ENCODE results near the gene CUL4A.
"Not testable (repeated sequence)": the region's sequence is repeated elsewhere in the genome, so short reads cannot be mapped to it uniquely, and the experiment has no call there.

CUL4A gene

GRCh38 chr13:113209336-113209758 lies at the start of gene CUL4A:
CUL4A (plus strand) TSS chr13:113209613; CDS start chr13:113209628, 15 bp downstream.
- Histone ChIP-seq H3K4me3 (ENCODE audit: insufficient read length, low read depth) (peak within 1 kb of the TSS; percentile 97), H3K4me1 (ENCODE audit: insufficient read depth, insufficient read length) (no peaks in the 10 kb centered on the region), H3K9me3 (ENCODE audit: insufficient read depth, low read length) (no peaks in the 10 kb centered on the region), H3K36me3 (ENCODE audit: insufficient read depth, insufficient read length, low read length) (peaks cover 48% of the 10 kb centered on the region), H3K27me3 (ENCODE audit: insufficient read depth, insufficient read length) (no peaks in the 10 kb centered on the region), H3K9ac (ENCODE audit: insufficient read length, low read depth) (peak within 1 kb of the TSS; percentile 98)
- TF ChIP-seq SUZ12 (IDR thresholded peaks at IDR 0.05; ENCODE audit: extremely low read depth, insufficient read depth, insufficient read length), result no peak
- no peak for TF ChIP-seq ZNF274 (IDR thresholded peaks at IDR 0.05; ENCODE audit: low read depth, low read length)
- no peak for TF ChIP-seq YY1 (IDR thresholded peaks at IDR 0.05; ENCODE audit: insufficient read depth, insufficient read length)
- peak; percentile 56 for DNase-seq (ENCODE audit: low read depth, low spot score)

DNA sequence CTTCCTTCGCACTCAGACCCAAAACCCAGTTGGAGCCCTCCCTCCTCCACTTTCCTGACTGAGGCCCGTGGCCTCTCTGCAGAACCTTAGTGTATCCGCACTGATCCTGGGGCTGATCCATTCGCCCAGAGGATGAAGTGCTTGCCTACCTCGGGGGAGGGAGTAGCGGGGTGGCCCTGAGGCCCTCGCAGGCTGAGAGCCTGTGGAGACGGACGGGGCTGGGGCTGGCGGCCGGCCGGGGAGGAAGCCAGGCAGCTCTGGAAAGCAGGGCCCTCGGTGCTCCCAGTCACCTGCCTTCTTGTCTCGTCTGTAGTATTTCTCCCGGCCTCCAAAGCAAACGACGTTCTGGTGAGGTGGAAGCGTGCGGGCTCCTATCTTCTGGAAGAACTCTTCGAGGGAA lies 49.7 kb upstream of the CUL4A start:
- H3K4me3 ChIP-seq (ENCODE audit: insufficient read length, low read depth), result no peak overlapping the region
- H3K9ac ChIP-seq (ENCODE audit: insufficient read length, low read depth), result no peak overlapping the region
- H3K4me1 ChIP-seq (ENCODE audit: insufficient read depth, insufficient read length), result peaks cover 5% of the 10 kb centered on the region
- peaks cover 2% of the 10 kb centered on the region for H3K36me3 ChIP-seq (ENCODE audit: insufficient read depth, insufficient read length, low read length)
- no peak for DNase-seq (ENCODE audit: low read depth, low spot score)
- TF ChIP-seq YY1 (IDR thresholded peaks at IDR 0.05; ENCODE audit: insufficient read depth, insufficient read length) (no peak), ZNF274 (IDR thresholded peaks at IDR 0.05; ENCODE audit: low read depth, low read length) (no peak), SUZ12 (IDR thresholded peaks at IDR 0.05; ENCODE audit: extremely low read depth, insufficient read depth, insufficient read length) (no peak)
- peaks cover 17% of the 10 kb centered on the region for H3K27me3 ChIP-seq (ENCODE audit: insufficient read depth, insufficient read length)
- H3K9me3 ChIP-seq (ENCODE audit: insufficient read depth, low read length), result no peaks in the 10 kb centered on the region

DNA sequence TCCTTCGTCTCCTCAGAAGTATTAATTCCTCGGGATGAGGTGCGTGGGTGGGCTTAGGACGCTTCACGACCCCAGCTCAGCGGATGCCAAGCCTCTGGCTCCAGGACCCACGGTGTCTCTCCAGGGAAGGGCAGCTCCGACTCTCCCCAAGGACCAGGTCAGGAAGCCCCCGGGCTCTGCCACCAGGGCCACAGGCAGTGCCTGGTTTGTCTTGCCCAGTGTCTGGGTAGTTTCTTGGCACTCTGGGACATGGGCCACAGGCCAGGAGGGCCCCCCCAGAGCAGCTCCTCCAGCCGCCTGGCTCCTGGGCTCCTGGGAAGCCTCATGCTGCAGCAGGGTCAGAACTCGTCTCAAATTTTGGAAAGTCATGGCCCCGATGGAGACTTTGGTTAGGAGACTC lies 48.4 kb upstream of the CUL4A start:
- no peak overlapping the region for H3K4me3 ChIP-seq (ENCODE audit: insufficient read length, low read depth)
- H3K4me1 ChIP-seq (ENCODE audit: insufficient read depth, insufficient read length), result peaks cover 5% of the 10 kb centered on the region
- H3K36me3 ChIP-seq (ENCODE audit: insufficient read depth, insufficient read length, low read length), result peaks cover 6% of the 10 kb centered on the region
- no peak for TF ChIP-seq SUZ12 (IDR thresholded peaks at IDR 0.05; ENCODE audit: extremely low read depth, insufficient read depth, insufficient read length)
- no peak for TF ChIP-seq ZNF274 (IDR thresholded peaks at IDR 0.05; ENCODE audit: low read depth, low read length)
- TF ChIP-seq YY1 (IDR thresholded peaks at IDR 0.05; ENCODE audit: insufficient read depth, insufficient read length), result no peak
- H3K27me3 ChIP-seq (ENCODE audit: insufficient read depth, insufficient read length), result peaks cover 17% of the 10 kb centered on the region
- no peaks in the 10 kb centered on the region for H3K9me3 ChIP-seq (ENCODE audit: insufficient read depth, low read length)
- no peak overlapping the region for H3K9ac ChIP-seq (ENCODE audit: insufficient read length, low read depth)
- no peak for DNase-seq (ENCODE audit: low read depth, low spot score)

DNA sequence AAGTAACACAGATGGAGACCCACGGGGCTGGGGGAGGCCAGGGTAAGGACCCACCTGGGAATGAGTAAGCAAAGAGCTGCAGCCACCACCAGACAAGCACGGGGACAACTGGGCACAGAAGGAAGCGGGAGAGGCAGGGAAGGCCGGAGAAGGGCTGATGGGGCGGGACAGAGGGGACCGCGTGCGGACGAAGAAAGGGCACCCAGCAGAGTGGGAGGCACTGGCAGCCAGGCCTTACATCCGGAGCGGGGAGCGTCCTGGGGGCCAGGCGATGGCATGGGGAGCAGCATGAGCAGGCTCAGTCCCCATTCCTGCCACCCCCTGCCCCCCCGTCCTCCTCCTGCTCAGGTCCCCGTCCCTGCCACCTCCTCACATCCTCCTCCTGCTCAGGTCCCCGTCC lies 48.0 kb upstream of the CUL4A start:
- Histone ChIP-seq H3K27me3 (ENCODE audit: insufficient read depth, insufficient read length) (peaks cover 17% of the 10 kb centered on the region), H3K4me3 (ENCODE audit: insufficient read length, low read depth) (no peak overlapping the region), H3K4me1 (ENCODE audit: insufficient read depth, insufficient read length) (peaks cover 5% of the 10 kb centered on the region), H3K9ac (ENCODE audit: insufficient read length, low read depth) (no peak overlapping the region), H3K36me3 (ENCODE audit: insufficient read depth, insufficient read length, low read length) (peaks cover 10% of the 10 kb centered on the region), H3K9me3 (ENCODE audit: insufficient read depth, low read length) (no peaks in the 10 kb centered on the region)
- TF ChIP-seq ZNF274 (IDR thresholded peaks at IDR 0.05; ENCODE audit: low read depth, low read length) (no peak), SUZ12 (IDR thresholded peaks at IDR 0.05; ENCODE audit: extremely low read depth, insufficient read depth, insufficient read length) (no peak)
- no peak for DNase-seq (ENCODE audit: low read depth, low spot score)

GRCh38 chr13:113161975-113162374 lies 47.4 kb upstream of the CUL4A start:
- not testable (repeated sequence) for H3K9me3 ChIP-seq (ENCODE audit: insufficient read depth, low read length); H3K4me3 ChIP-seq (ENCODE audit: insufficient read length, low read depth); H3K9ac ChIP-seq (ENCODE audit: insufficient read length, low read depth); H3K4me1 ChIP-seq (ENCODE audit: insufficient read depth, insufficient read length); DNase-seq (ENCODE audit: low read depth, low spot score)
- Histone ChIP-seq H3K36me3 (ENCODE audit: insufficient read depth, insufficient read length, low read length) (peaks cover 14% of the 10 kb centered on the region), H3K27me3 (ENCODE audit: insufficient read depth, insufficient read length) (peaks cover 17% of the 10 kb centered on the region)

DNA sequence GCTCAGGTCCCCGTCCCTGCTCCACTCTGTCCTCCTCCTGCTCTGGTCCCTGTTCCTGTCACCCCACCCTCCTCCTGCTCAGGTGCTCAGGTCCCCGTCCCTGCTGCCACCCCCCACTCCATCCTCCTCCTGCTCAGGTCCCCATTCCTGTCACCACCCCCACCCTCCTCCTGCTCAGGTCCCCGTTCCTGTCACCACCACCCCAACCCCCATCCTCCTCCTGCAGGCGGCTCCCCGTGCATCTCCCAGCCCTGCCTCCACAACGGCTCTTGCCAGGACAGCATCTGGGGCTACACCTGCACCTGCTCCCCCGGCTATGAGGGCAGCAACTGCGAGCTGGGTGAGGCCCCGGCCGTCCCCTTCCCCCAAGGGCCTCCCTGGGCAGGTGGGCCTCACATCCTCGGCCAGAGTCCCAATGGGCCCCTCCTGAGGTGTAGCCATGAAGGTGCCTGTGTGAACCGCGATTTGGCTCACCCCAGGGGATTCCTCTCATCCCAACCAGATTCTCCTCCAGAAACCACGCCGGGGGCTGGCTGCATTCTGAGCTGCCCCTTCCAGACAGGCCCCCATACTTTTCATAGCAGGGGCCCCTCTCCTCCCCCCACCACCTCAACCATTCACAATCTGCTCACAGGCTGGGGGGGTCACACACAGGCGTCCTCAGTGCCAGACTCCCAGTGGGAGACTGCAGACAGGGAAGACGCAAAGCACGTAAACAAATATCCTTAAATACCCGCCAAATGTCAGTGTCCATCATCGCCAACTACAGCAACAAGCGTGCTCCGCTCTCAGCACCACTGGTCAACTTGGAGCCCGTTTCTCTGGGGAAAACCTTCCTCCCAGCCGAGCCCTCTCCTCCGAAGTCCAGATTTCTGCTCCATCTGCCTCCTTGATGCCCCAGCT lies 46.4 kb upstream of the CUL4A start:
- H3K9me3 ChIP-seq (ENCODE audit: insufficient read depth, low read length), result no peaks in the 10 kb centered on the region
- no peak for DNase-seq (ENCODE audit: low read depth, low spot score)

DNA sequence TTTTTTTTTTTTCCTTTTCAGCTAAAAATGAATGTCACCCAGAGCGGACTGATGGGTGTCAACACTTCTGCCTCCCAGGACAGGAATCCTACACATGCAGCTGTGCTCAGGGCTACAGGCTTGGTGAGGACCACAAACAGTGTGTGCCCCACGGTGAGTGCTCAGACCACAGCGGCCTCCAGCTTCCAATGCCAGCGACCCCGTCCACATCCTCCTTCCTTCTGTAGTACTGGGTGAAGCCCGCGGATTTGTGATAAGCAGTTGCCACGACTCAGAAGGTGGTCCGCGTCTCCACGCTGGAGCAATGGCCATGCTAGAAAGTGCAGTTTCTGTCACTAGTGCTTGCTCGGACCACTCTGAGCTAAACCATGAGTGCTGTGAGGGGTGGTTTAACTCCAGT lies 44.9 kb upstream of the CUL4A start:
- no peaks in the 10 kb centered on the region for H3K9me3 ChIP-seq (ENCODE audit: insufficient read depth, low read length)
- no peaks in the 10 kb centered on the region for H3K4me1 ChIP-seq (ENCODE audit: insufficient read depth, insufficient read length)
- peaks cover 17% of the 10 kb centered on the region for H3K27me3 ChIP-seq (ENCODE audit: insufficient read depth, insufficient read length)
- no peak overlapping the region for H3K4me3 ChIP-seq (ENCODE audit: insufficient read length, low read depth)
- DNase-seq (ENCODE audit: low read depth, low spot score), result no peak
- H3K9ac ChIP-seq (ENCODE audit: insufficient read length, low read depth), result no peak overlapping the region
- H3K36me3 ChIP-seq (ENCODE audit: insufficient read depth, insufficient read length, low read length), result peaks cover 31% of the 10 kb centered on the region
- TF ChIP-seq YY1 (IDR thresholded peaks at IDR 0.05; ENCODE audit: insufficient read depth, insufficient read length) (no peak), SUZ12 (IDR thresholded peaks at IDR 0.05; ENCODE audit: extremely low read depth, insufficient read depth, insufficient read length) (no peak), ZNF274 (IDR thresholded peaks at IDR 0.05; ENCODE audit: low read depth, low read length) (no peak)

More for the DNA sequence above, 46.4 kb upstream of the CUL4A start:
- peaks cover 17% of the 10 kb centered on the region for H3K27me3 ChIP-seq (ENCODE audit: insufficient read depth, insufficient read length)
- peaks cover 19% of the 10 kb centered on the region for H3K36me3 ChIP-seq (ENCODE audit: insufficient read depth, insufficient read length, low read length)
- TF ChIP-seq YY1 (IDR thresholded peaks at IDR 0.05; ENCODE audit: insufficient read depth, insufficient read length) (no peak), SUZ12 (IDR thresholded peaks at IDR 0.05; ENCODE audit: extremely low read depth, insufficient read depth, insufficient read length) (no peak), ZNF274 (IDR thresholded peaks at IDR 0.05; ENCODE audit: low read depth, low read length) (no peak)
- no peak overlapping the region for H3K9ac ChIP-seq (ENCODE audit: insufficient read length, low read depth)
- H3K4me3 ChIP-seq (ENCODE audit: insufficient read length, low read depth), result no peak overlapping the region
- peaks cover 2% of the 10 kb centered on the region for H3K4me1 ChIP-seq (ENCODE audit: insufficient read depth, insufficient read length)

Measured in NT2/D1 (cell line).